ENCODE data around the gene SPAM1. TPM values are rescaled to one million over a fixed set of nuclear protein-coding genes. Genes with fewer than 3 reads are reported as not detected.
"Not testable (repeated sequence)": the region's sequence is repeated elsewhere in the genome, so short reads cannot be mapped to it uniquely, and the experiment has no call there.

The SPAM1 gene
- total RNA-seq, 1 donor from 2014 or later: not detected

GRCh38 chr7:123948136-123948535 is 23.1 kb downstream of the SPAM1 start:
- DNase-seq (ENCODE audit: low spot score) (no peak), ATAC-seq (no peak)

- no peak for DNase-seq (ENCODE audit: low spot score)
- ATAC-seq: no peak
Measured at GRCh38 chr7:123958186-123958703, 33.2 kb downstream of the SPAM1 start.

- ATAC-seq (no peak), DNase-seq (ENCODE audit: low spot score) (no peak)
Measured at GRCh38 chr7:123961771-123962170, 36.7 kb downstream of the SPAM1 start.

GRCh38 chr7:123966936-123967335 is 41.9 kb downstream of the SPAM1 start:
- ATAC-seq (no peak), DNase-seq (ENCODE audit: low spot score) (no peak)

- ATAC-seq: no peak
- no peak for DNase-seq (ENCODE audit: low spot score)
Measured at GRCh38 chr7:123972045-123972444, 47.0 kb downstream of the SPAM1 start.

GRCh38 chr7:123972831-123973230 is 47.8 kb downstream of the SPAM1 start:
- ATAC-seq (no peak), DNase-seq (ENCODE audit: low spot score) (no peak)

GRCh38 chr7:123974326-123974908 is 49.4 kb downstream of the SPAM1 start:
- DNase-seq (ENCODE audit: low spot score) (no peak), ATAC-seq (no peak)

GRCh38 chr7:123975084-123975483 is 50.0 kb downstream of the SPAM1 start:
- DNase-seq (ENCODE audit: low spot score): no peak
- no peak for ATAC-seq

- ATAC-seq: no peak
- no peak for DNase-seq (ENCODE audit: low spot score)
Measured at GRCh38 chr7:123977081-123977480, 52.0 kb downstream of the SPAM1 start.

- DNase-seq (ENCODE audit: low spot score): no peak
Measured at GRCh38 chr7:123979876-123980275, 54.8 kb downstream of the SPAM1 start.

GRCh38 chr7:123987445-123987844 is 62.4 kb downstream of the SPAM1 start:
- DNase-seq (ENCODE audit: low spot score) (no peak), ATAC-seq (no peak)

More at GRCh38 chr7:123979876-123980275, 54.8 kb downstream of the SPAM1 start:
- ATAC-seq: no peak

- ATAC-seq: no peak
Measured at GRCh38 chr7:123992913-123993518, 68.0 kb downstream of the SPAM1 start.

GRCh38 chr7:123993996-123994395 is 69.0 kb downstream of the SPAM1 start:
- no peak for ATAC-seq
- no peak for DNase-seq (ENCODE audit: low spot score)

More at GRCh38 chr7:123992913-123993518, 68.0 kb downstream of the SPAM1 start:
- DNase-seq (ENCODE audit: low spot score): no peak

- ATAC-seq (no peak), DNase-seq (ENCODE audit: low spot score) (no peak)
Measured at GRCh38 chr7:123994449-123994848, 69.4 kb downstream of the SPAM1 start.

- no peak for ATAC-seq
- DNase-seq (ENCODE audit: low spot score): no peak
Measured at GRCh38 chr7:123995617-123996326, 70.7 kb downstream of the SPAM1 start.

GRCh38 chr7:123996327-123996625 is 71.2 kb downstream of the SPAM1 start:
- ATAC-seq: no peak
- no peak for DNase-seq (ENCODE audit: low spot score)

GRCh38 chr7:123998921-123999320 is 73.9 kb downstream of the SPAM1 start:
- no peak for ATAC-seq
- DNase-seq (ENCODE audit: low spot score): no peak

GRCh38 chr7:123999703-124000102 is 74.7 kb downstream of the SPAM1 start:
- ATAC-seq: no peak
- no peak for DNase-seq (ENCODE audit: low spot score)

- DNase-seq (ENCODE audit: low spot score); ATAC-seq: not testable (repeated sequence)
Measured at GRCh38 chr7:124008296-124008695, 83.3 kb downstream of the SPAM1 start.

- ATAC-seq (no peak), DNase-seq (ENCODE audit: low spot score) (no peak)
Measured at GRCh38 chr7:124009321-124009720, 84.3 kb downstream of the SPAM1 start.
